Thoracic aorta (tissue), 2 donors: ENCODE results near the gene ZNF774. TPM values are rescaled to one million over a fixed set of nuclear protein-coding genes. Genes with fewer than 3 reads are reported as not detected.

ENCODE experiments used
- ATAC-seq: fragments of 150-250 bp; one replicate; pipeline ENCODE4 v1.8.0; 2017; ENCODE audit warnings: low read depth; ENCODE audit not compliant: insufficient number of reproducible peaks, low FRiP score
- DNase-seq: peaks from one replicate; pipeline ENCODE4 v3.0.0-alpha.2; 2020; ENCODE audit warnings: low spot score
- H3K27ac ChIP-seq, 2 donors: fragments of 200-600 bp; sonication (generic); 1 replicate in 1 of 2; 2 replicates in 1 of 2; pipeline ENCODE4 v1.5.1; 2016; ENCODE audit warnings: mild to moderate bottlenecking in 2 of 2, moderate library complexity in 2 of 2
- H3K27me3 ChIP-seq: fragments of 200-600 bp; sonication (generic); replicated peaks from 2 replicates; pipeline ENCODE4 v1.6.0; 2016; ENCODE audit warnings: mild to moderate bottlenecking; ENCODE audit not compliant: insufficient read depth
- H3K36me3 ChIP-seq: fragments of 200-600 bp; sonication (generic); one replicate; pipeline ENCODE4 v1.5.1; 2016
- H3K4me1 ChIP-seq, 2 donors: fragments of 200-600 bp; sonication (generic); 1 replicate in 1 of 2; 2 replicates in 1 of 2; pipeline versions ENCODE4 v1.5.1 to v1.6.0; 2016; ENCODE audit warnings: low read depth in 2 of 2, mild to moderate bottlenecking in 1 of 2; ENCODE audit not compliant: control insufficient read depth in 1 of 2
- H3K4me3 ChIP-seq: fragments of 200-600 bp; sonication (generic); 2 replicates; pipeline ENCODE4 v1.5.1; 2016; ENCODE audit warnings: mild to moderate bottlenecking
- H3K9me3 ChIP-seq: fragments of 200-600 bp; sonication (generic); 2 replicates; pipeline ENCODE4 v1.5.1; 2016
- CTCF ChIP-seq: fragments of 200-600 bp; sonication (generic); IDR thresholded peaks from one replicate; pipeline ENCODE4 v1.5.1; 2019; ENCODE audit warnings: antibody characterized with exemption
- total RNA-seq, 2 donors: library from RNA; depleted of rRNA; stranded (reverse); fragments of >200 nt; gene quantifications; one replicate each; pipeline versions ENCODE4 v1.1.0 to v1.2.3, GENCODE V29; 2016

The ZNF774 gene
- total RNA-seq, 2 donors from 2014 or later, result 1.6 to 7.7 TPM

GRCh38 chr15:90309020-90309419 lies 43.1 kb upstream of the ZNF774 start:
- no peaks in the 10 kb centered on the region for H3K9me3 ChIP-seq
- H3K36me3 ChIP-seq, result no peaks in the 10 kb centered on the region
- ATAC-seq (no peak), DNase-seq (no peak)
- no peaks in the 10 kb centered on the region for H3K27me3 ChIP-seq
- no peak overlapping the region for H3K27ac ChIP-seq
- TF ChIP-seq CTCF, result no peak
- no peaks in the 10 kb centered on the region for H3K4me1 ChIP-seq
- H3K4me3 ChIP-seq, result no peak overlapping the region

- DNase-seq (peak; percentile 48), ATAC-seq (peak; percentile 71)
- H3K4me3 ChIP-seq, result peak overlapping the region; percentile 43
- peaks cover 9 to 18% of the 10 kb centered on the region in 2 donors for H3K4me1 ChIP-seq
- no peak for TF ChIP-seq CTCF
- H3K36me3 ChIP-seq, result no peaks in the 10 kb centered on the region
- H3K9me3 ChIP-seq, result no peaks in the 10 kb centered on the region
- H3K27me3 ChIP-seq, result no peaks in the 10 kb centered on the region
- H3K27ac ChIP-seq, result peak overlapping the region; percentile 81
Observed at GRCh38 chr15:90315278-90315982, 36.7 kb upstream of the ZNF774 start.

- no peaks in the 10 kb centered on the region for H3K36me3 ChIP-seq
- no peak for TF ChIP-seq CTCF
- ATAC-seq, result no peak
- no peaks in the 10 kb centered on the region for H3K9me3 ChIP-seq
- H3K27me3 ChIP-seq, result no peaks in the 10 kb centered on the region
- peak overlapping the region; percentile 43 for H3K4me3 ChIP-seq
- peaks cover 9 to 20% of the 10 kb centered on the region in 2 donors for H3K4me1 ChIP-seq
- no peak for DNase-seq
- H3K27ac ChIP-seq, result peak overlapping the region; percentile 81
Observed at GRCh38 chr15:90316139-90316538, 35.9 kb upstream of the ZNF774 start.

GRCh38 chr15:90318591-90318990 lies 33.5 kb upstream of the ZNF774 start:
- Histone ChIP-seq H3K27me3 (no peaks in the 10 kb centered on the region), H3K4me3 (no peak overlapping the region), H3K27ac (no peak overlapping the region), H3K9me3 (no peaks in the 10 kb centered on the region), H3K4me1 (peaks cover 9 to 20% of the 10 kb centered on the region in 2 donors), H3K36me3 (no peaks in the 10 kb centered on the region)
- DNase-seq, result no peak
- no peak for TF ChIP-seq CTCF
- ATAC-seq, result no peak

GRCh38 chr15:90320062-90320884 lies 31.8 kb upstream of the ZNF774 start:
- Histone ChIP-seq H3K36me3 (no peaks in the 10 kb centered on the region), H3K4me3 (peak overlapping the region; percentile 17), H3K4me1 (peaks cover 9 to 20% of the 10 kb centered on the region in 2 donors), H3K27me3 (no peaks in the 10 kb centered on the region), H3K9me3 (no peaks in the 10 kb centered on the region), H3K27ac (peak overlapping the region; percentile 15 to 26)
- DNase-seq (peak; percentile 45), ATAC-seq (peak; percentile 68)
- peak; percentile 98 for TF ChIP-seq CTCF
